ENCODE data around the gene JAG2.

Gene JAG2

DNA sequence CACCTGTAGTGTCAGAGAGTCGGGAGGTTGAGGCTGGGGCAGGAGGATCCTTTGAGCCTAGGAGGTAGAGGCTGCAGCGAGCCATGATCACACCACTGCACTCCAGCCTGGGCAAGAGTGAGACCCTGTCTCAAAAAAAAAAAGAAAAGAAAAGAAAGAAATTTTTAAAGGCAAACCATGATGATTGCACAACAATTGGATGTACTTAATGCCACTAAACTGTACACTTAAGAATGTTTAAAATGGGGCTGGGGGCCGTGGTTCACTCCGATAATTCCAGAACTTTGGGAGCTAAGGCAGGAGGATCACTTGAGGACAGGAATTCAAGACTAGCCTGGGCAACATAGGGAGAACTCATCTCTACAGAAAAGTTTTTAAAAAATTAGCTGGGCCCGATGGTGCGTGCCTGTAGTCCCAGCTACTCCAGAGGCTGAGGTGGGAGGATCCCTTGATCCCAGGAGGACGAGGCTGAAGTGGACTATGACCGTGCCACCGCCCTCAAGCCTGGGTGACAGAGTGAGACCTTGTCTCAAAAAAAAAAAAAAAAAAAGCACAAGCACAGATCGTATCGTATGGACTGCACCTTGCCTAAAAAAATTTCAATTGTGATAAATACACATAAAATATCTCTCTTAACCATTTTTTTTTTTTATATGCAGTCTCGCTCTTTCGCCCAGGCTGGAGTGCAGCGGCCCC, 32.7 kb downstream of the JAG2 start:
- TF ChIP-seq OSR1 (CRISPR knock-in tag; IDR thresholded peaks at IDR 0.05) (no peak), ZC3H10 (CRISPR knock-in tag; IDR thresholded peaks at IDR 0.05) (no peak)
- TF ChIP-seq, protein P1, sequence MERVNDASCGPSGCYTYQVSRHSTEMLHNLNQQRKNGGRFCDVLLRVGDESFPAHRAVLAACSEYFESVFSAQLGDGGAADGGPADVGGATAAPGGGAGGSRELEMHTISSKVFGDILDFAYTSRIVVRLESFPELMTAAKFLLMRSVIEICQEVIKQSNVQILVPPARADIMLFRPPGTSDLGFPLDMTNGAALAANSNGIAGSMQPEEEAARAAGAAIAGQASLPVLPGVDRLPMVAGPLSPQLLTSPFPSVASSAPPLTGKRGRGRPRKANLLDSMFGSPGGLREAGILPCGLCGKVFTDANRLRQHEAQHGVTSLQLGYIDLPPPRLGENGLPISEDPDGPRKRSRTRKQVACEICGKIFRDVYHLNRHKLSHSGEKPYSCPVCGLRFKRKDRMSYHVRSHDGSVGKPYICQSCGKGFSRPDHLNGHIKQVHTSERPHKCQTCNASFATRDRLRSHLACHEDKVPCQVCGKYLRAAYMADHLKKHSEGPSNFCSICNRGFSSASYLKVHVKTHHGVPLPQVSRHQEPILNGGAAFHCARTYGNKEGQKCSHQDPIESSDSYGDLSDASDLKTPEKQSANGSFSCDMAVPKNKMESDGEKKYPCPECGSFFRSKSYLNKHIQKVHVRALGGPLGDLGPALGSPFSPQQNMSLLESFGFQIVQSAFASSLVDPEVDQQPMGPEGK (CRISPR knock-in tag; IDR thresholded peaks at IDR 0.05; ENCODE audit: borderline replicate concordance): no peak
- TF ChIP-seq, protein P2, sequence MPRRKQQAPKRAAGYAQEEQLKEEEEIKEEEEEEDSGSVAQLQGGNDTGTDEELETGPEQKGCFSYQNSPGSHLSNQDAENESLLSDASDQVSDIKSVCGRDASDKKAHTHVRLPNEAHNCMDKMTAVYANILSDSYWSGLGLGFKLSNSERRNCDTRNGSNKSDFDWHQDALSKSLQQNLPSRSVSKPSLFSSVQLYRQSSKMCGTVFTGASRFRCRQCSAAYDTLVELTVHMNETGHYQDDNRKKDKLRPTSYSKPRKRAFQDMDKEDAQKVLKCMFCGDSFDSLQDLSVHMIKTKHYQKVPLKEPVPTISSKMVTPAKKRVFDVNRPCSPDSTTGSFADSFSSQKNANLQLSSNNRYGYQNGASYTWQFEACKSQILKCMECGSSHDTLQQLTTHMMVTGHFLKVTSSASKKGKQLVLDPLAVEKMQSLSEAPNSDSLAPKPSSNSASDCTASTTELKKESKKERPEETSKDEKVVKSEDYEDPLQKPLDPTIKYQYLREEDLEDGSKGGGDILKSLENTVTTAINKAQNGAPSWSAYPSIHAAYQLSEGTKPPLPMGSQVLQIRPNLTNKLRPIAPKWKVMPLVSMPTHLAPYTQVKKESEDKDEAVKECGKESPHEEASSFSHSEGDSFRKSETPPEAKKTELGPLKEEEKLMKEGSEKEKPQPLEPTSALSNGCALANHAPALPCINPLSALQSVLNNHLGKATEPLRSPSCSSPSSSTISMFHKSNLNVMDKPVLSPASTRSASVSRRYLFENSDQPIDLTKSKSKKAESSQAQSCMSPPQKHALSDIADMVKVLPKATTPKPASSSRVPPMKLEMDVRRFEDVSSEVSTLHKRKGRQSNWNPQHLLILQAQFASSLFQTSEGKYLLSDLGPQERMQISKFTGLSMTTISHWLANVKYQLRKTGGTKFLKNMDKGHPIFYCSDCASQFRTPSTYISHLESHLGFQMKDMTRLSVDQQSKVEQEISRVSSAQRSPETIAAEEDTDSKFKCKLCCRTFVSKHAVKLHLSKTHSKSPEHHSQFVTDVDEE (CRISPR knock-in tag; IDR thresholded peaks at IDR 0.05): no peak
- ATAC-seq: no peak

DNA sequence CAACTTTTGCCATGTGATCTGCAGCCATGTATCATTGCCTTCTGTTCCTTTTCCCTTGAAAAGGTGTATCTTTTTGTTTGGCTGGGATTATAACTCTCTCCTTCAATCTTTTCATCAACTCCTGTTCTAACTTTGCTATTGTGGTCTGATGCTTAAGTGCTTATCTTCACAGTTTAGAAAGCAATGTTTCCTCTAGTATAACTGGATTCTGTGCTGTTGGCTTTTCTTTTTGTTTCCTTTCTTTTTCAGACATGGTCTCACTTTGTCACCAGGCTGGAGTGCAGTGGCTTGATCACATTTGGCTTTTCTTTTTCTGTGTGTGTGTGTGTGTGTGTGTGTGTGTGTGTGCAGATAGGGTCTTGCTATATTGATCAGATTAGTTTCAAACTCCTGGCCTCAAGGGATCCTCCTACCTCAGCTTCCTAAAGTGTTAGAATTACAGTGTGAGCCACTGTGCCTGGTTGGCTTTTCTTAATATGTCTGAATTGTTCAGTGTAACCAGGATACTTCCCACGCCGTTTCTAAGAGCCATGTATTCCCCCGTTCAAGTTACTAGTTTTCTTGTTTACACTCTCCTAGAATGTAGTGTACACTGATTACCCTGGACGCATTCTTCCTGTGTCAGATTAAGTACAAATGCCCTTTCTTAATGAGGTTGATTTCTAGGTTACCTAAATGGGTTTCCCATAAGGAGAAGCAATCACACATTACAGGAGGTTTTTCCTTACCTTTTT, 35.5 kb downstream of the JAG2 start:
- TF ChIP-seq, protein P2 (CRISPR knock-in tag; IDR thresholded peaks at IDR 0.05): no peak
- TF ChIP-seq OSR1 (CRISPR knock-in tag; IDR thresholded peaks at IDR 0.05) (no peak), ISL1 (CRISPR knock-in tag; IDR thresholded peaks at IDR 0.05) (no peak)
- no peak for ATAC-seq

DNA sequence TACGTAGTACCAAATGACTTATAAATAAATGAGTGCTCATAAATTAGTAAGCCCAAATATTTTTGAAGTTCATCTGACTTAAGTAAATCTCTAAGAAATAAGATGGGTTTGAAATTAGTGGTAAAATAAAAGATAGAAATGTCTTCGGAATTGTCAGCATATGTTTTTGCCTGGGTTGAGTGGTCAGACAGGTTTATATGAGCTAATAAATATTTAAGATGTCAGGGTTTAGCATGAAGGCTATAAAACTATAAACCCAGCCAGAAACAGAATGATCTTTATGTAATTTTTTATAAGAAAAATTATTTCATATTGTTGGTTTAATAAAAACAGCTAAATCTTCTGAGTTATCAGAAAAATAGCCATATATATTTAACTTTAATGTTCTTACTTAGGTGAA, 37.3 kb downstream of the JAG2 start:
- TF ChIP-seq PPARA (CRISPR knock-in tag; IDR thresholded peaks at IDR 0.05; ENCODE audit: borderline replicate concordance): no peak
- TF ChIP-seq ZFP3 (CRISPR knock-in tag; IDR thresholded peaks at IDR 0.05): no peak
- TF ChIP-seq RARB (CRISPR knock-in tag; IDR thresholded peaks at IDR 0.05): no peak
- TF ChIP-seq, protein P3, sequence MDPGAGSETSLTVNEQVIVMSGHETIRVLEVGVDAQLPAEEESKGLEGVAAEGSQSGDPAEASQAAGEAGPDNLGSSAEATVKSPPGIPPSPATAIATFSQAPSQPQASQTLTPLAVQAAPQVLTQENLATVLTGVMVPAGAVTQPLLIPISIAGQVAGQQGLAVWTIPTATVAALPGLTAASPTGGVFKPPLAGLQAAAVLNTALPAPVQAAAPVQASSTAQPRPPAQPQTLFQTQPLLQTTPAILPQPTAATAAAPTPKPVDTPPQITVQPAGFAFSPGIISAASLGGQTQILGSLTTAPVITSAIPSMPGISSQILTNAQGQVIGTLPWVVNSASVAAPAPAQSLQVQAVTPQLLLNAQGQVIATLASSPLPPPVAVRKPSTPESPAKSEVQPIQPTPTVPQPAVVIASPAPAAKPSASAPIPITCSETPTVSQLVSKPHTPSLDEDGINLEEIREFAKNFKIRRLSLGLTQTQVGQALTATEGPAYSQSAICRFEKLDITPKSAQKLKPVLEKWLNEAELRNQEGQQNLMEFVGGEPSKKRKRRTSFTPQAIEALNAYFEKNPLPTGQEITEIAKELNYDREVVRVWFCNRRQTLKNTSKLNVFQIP (CRISPR knock-in tag; IDR thresholded peaks at IDR 0.05; ENCODE audit: borderline replicate concordance, low read depth): no peak
- TF ChIP-seq, protein P4, sequence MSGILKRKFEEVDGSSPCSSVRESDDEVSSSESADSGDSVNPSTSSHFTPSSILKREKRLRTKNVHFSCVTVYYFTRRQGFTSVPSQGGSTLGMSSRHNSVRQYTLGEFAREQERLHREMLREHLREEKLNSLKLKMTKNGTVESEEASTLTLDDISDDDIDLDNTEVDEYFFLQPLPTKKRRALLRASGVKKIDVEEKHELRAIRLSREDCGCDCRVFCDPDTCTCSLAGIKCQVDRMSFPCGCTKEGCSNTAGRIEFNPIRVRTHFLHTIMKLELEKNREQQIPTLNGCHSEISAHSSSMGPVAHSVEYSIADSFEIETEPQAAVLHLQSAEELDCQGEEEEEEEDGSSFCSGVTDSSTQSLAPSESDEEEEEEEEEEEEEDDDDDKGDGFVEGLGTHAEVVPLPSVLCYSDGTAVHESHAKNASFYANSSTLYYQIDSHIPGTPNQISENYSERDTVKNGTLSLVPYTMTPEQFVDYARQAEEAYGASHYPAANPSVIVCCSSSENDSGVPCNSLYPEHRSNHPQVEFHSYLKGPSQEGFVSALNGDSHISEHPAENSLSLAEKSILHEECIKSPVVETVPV (CRISPR knock-in tag; IDR thresholded peaks at IDR 0.05): no peak
- no peak for TF ChIP-seq GLIS3 (CRISPR knock-in tag; IDR thresholded peaks at IDR 0.05)
- TF ChIP-seq SNAI2 (CRISPR knock-in tag; IDR thresholded peaks at IDR 0.05): no peak
- TF ChIP-seq ARNTL (CRISPR knock-in tag; IDR thresholded peaks at IDR 0.05; ENCODE audit: borderline replicate concordance, low read depth): no peak
- TF ChIP-seq TCF4 (CRISPR knock-in tag; IDR thresholded peaks at IDR 0.05; ENCODE audit: borderline replicate concordance): no peak
- TF ChIP-seq BACH2 (CRISPR knock-in tag; IDR thresholded peaks at IDR 0.05; ENCODE audit: borderline replicate concordance): no peak
- ATAC-seq: no peak

DNA sequence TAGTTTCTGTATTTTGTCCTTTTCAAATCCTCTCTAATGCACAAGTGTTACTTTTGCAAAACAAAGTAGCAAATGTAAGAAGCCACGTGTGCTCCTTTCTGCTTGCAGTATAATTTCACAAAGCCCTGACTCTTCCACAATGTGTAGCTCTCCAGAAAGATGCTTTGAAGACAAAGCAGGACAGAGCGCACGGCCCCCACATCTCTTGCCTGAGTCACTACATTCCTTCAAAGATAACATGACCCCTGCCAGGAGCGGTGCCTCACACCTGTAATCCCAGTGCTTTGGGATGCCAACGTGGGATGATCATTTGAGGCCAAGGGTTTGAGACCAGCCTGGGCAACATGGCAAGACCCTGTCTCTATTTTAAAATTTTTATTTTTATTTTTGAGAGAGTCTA, 40.5 kb downstream of the JAG2 start:
- no peak for ATAC-seq
- no peak for TF ChIP-seq RARB (CRISPR knock-in tag; IDR thresholded peaks at IDR 0.05)
- no peak for TF ChIP-seq ZNF8 (CRISPR knock-in tag; IDR thresholded peaks at IDR 0.05)
- no peak for TF ChIP-seq SNAI2 (CRISPR knock-in tag; IDR thresholded peaks at IDR 0.05)
- TF ChIP-seq, protein P1 (CRISPR knock-in tag; IDR thresholded peaks at IDR 0.05; ENCODE audit: borderline replicate concordance): no peak
- TF ChIP-seq, protein P3 (CRISPR knock-in tag; IDR thresholded peaks at IDR 0.05; ENCODE audit: borderline replicate concordance, low read depth): no peak
- TF ChIP-seq, protein P4 (CRISPR knock-in tag; IDR thresholded peaks at IDR 0.05): no peak
- TF ChIP-seq ZC3H10 (CRISPR knock-in tag; IDR thresholded peaks at IDR 0.05): no peak
- TF ChIP-seq TCF4 (CRISPR knock-in tag; IDR thresholded peaks at IDR 0.05; ENCODE audit: borderline replicate concordance): no peak
- TF ChIP-seq ESRRG (CRISPR knock-in tag; IDR thresholded peaks at IDR 0.05): no peak
